Sigmoid colon (tissue), 4 donors: ENCODE measurements around the gene ASCL1.

Source experiments
- EP300 ChIP-seq, 4 donors: sonication (generic); formaldehyde crosslinking; IDR thresholded peaks; one replicate each; pipeline ENCODE4 v1.6.1; 2017; ENCODE audit warnings: antibody characterized with exemption in 4 of 4
- POLR2A ChIP-seq, 2 donors: fragments of 450-650 bp; IDR thresholded peaks; one replicate each; pipeline ENCODE4 v1.6.1; 2016; ENCODE audit warnings: antibody characterized with exemption in 2 of 2, mild to moderate bottlenecking in 2 of 2, moderate library complexity in 2 of 2
- POLR2AphosphoS5 ChIP-seq, 4 donors: sonication (generic); formaldehyde crosslinking; IDR thresholded peaks; one replicate each; pipeline ENCODE4 v1.6.1; 2017; ENCODE audit warnings: antibody characterized with exemption in 4 of 4
- TF ChIP-seq, protein P1 (sequence below), 4 experiments: fragments of 450-650 bp in 3 of 4; fragments of 200-600 bp in 1 of 4; IDR thresholded peaks; one replicate each; pipeline ENCODE4 v1.5.1; 2016 to 2019; ENCODE audit warnings: antibody characterized with exemption in 4 of 4, mild to moderate bottlenecking in 3 of 4, moderate library complexity in 2 of 4

DNA sequence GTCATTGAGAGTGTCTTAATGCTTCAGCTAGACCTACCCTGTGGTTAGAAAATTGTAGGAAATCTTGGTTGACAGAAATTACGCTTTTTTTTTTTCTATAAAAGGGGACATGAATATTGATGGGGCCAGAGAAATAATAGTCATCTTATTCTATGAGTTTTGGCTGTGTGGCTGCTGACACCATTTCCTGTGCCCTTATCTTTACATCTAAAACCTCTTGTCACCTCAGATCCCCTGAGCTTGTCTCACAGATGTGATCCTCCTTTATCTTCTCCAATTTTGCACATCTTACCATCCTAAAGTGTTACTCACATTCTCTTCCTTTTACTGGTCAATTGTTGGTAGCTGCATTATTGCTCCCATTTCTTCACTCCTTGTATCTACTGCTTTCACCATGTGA is 36.1 kb downstream of the ASCL1 start:
- TF ChIP-seq, protein P1, sequence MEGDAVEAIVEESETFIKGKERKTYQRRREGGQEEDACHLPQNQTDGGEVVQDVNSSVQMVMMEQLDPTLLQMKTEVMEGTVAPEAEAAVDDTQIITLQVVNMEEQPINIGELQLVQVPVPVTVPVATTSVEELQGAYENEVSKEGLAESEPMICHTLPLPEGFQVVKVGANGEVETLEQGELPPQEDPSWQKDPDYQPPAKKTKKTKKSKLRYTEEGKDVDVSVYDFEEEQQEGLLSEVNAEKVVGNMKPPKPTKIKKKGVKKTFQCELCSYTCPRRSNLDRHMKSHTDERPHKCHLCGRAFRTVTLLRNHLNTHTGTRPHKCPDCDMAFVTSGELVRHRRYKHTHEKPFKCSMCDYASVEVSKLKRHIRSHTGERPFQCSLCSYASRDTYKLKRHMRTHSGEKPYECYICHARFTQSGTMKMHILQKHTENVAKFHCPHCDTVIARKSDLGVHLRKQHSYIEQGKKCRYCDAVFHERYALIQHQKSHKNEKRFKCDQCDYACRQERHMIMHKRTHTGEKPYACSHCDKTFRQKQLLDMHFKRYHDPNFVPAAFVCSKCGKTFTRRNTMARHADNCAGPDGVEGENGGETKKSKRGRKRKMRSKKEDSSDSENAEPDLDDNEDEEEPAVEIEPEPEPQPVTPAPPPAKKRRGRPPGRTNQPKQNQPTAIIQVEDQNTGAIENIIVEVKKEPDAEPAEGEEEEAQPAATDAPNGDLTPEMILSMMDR (IDR thresholded peaks at IDR 0.05), result no peak
- TF ChIP-seq POLR2A (IDR thresholded peaks at IDR 0.05) (no peak), EP300 (IDR thresholded peaks at IDR 0.05) (no peak), POLR2AphosphoS5 (IDR thresholded peaks at IDR 0.05) (no peak)
